ENCODE measurements around the gene FAM163A.

DNA sequence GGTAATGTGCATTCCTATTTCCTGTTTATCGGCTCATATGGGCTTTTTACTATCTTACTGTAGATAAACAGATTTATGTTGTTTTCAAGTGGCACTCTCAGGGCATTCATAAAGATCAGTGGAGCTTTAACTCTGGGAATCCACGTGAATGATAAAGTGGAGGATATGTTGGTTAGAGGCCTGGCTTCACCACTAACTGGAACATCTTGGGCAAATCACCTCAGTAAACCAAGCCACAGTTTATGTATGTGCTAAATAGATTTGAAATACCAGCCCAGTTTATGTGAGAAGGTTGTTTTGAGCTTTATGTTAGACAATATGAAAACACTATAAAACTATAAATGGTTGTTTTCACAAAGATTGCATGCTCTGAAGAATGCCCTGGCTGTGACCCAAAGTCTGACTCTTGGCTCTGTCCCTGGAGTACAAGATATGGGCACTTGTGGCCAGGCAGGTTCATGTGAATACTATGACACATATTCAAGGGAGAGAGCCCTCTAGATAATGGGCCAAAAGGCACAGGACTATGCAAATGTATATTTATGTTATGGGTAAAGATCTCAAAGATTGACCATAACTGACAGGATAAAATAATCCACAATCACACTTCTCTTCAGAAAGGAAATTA, 36.7 kb downstream of the FAM163A start:
- TF ChIP-seq, protein P1, sequence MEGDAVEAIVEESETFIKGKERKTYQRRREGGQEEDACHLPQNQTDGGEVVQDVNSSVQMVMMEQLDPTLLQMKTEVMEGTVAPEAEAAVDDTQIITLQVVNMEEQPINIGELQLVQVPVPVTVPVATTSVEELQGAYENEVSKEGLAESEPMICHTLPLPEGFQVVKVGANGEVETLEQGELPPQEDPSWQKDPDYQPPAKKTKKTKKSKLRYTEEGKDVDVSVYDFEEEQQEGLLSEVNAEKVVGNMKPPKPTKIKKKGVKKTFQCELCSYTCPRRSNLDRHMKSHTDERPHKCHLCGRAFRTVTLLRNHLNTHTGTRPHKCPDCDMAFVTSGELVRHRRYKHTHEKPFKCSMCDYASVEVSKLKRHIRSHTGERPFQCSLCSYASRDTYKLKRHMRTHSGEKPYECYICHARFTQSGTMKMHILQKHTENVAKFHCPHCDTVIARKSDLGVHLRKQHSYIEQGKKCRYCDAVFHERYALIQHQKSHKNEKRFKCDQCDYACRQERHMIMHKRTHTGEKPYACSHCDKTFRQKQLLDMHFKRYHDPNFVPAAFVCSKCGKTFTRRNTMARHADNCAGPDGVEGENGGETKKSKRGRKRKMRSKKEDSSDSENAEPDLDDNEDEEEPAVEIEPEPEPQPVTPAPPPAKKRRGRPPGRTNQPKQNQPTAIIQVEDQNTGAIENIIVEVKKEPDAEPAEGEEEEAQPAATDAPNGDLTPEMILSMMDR (IDR thresholded peaks at IDR 0.05; ENCODE audit: low read length), result no peak
- no peak for TF ChIP-seq EZH2 (IDR thresholded peaks at IDR 0.05; ENCODE audit: borderline replicate concordance, low read length)
